SKM-1 treated with dmso at 0.1 percent for 144 hours (cell line): ENCODE results near the gene CENPA.
A peak's percentile ranks its signal among the peaks of the same experiment; 100 is the strongest.
"Not testable (repeated sequence)": the region's sequence is repeated elsewhere in the genome, so short reads cannot be mapped to it uniquely, and the experiment has no call there.

Experiments used
- DNase-seq: peaks from one replicate; lab custom pipeline; 2025; ENCODE audit not compliant: unreplicated experiment; lab: John Stamatoyannopoulos, UW

CENPA gene

GRCh38 chr2:26760991-26761390, 24.9 kb upstream of the CENPA start:
- DNase-seq, result not testable (repeated sequence)

DNA sequence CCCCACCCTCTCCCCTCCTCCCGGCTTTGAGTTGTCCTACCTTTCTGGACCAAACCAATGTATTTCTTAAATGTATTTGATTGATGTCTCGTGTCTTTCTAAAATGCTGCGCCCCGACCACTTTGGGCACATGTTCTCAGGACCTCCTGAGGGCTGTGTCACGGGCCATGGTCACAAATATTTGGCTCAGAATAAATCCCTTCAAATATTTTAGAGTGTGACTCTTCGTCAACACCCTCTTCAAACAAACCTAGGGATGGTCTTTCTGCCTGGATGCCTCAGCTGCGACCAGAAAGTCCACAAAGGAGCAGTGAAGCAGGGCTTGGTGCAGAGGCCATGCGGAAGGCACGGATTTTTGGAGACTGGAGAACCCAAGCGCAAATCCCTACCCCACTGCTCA, 22.8 kb upstream of the CENPA start:
- no peak for DNase-seq

GRCh38 chr2:26764078-26764887, 21.6 kb upstream of the CENPA start, which contains the start of gene SLC35F6:
TSS of gene SLC35F6 (plus strand) at chr2:26764284. CDS start at chr2:26764350, 66 bp downstream.
- peak; percentile 32 for DNase-seq

GRCh38 chr2:26764906-26765305, 20.9 kb upstream of the CENPA start:
- DNase-seq, result no peak

GRCh38 chr2:26765475-26766200, 20.2 kb upstream of the CENPA start:
- no peak for DNase-seq

GRCh38 chr2:26767129-26767528, 18.7 kb upstream of the CENPA start:
- DNase-seq, result no peak

DNA sequence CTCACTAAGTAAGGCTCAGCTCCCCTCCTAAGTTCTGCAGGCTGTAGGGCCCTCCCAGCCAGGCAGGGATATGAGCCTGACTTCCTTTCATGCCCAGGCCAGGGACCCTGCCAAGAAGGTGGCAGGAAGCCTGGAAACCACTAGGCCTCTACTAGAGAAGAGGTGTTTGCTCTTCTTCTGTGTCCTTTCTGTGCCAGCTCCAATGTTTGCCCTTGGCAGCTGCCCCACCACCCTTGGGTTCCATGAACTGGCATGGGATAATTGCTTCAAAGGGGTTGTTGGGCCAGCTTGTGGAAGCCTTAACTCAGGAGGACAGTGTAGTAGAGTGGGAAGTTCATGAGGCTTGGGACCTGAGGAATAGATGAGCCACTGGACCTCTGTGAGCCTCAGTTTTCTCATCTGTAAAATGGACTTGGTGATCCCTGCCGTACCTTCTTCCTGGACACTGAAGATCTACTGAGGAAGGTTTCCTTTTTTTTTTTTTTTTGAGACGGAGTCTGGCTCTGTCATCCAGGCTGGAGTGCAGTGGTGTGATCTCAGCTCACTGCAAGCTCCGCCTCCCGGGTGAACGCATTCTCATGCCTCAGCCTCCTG, 17.9 kb upstream of the CENPA start:
- DNase-seq, result no peak

DNA sequence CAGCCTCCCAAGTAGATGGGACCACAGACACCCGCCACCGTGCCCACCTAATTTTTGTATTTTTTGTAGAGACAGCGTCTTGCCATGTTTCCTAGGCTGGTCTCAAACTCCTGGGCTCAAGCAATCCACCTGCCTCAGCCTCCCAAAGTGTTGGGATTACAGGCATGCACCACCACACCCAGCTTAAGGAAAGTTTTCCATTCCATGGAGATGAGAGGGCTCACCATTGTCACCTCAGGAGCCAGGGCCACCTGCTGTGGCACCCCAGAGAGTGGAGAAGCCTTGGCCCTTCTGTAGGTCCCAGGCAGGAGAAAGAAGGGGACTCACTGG, 17.1 kb upstream of the CENPA start:
- no peak for DNase-seq

GRCh38 chr2:26769089-26769761, 16.6 kb upstream of the CENPA start:
- peak; percentile 97 for DNase-seq

- no peak for DNase-seq
Measured at GRCh38 chr2:26770986-26771586, 14.8 kb upstream of the CENPA start.

DNA sequence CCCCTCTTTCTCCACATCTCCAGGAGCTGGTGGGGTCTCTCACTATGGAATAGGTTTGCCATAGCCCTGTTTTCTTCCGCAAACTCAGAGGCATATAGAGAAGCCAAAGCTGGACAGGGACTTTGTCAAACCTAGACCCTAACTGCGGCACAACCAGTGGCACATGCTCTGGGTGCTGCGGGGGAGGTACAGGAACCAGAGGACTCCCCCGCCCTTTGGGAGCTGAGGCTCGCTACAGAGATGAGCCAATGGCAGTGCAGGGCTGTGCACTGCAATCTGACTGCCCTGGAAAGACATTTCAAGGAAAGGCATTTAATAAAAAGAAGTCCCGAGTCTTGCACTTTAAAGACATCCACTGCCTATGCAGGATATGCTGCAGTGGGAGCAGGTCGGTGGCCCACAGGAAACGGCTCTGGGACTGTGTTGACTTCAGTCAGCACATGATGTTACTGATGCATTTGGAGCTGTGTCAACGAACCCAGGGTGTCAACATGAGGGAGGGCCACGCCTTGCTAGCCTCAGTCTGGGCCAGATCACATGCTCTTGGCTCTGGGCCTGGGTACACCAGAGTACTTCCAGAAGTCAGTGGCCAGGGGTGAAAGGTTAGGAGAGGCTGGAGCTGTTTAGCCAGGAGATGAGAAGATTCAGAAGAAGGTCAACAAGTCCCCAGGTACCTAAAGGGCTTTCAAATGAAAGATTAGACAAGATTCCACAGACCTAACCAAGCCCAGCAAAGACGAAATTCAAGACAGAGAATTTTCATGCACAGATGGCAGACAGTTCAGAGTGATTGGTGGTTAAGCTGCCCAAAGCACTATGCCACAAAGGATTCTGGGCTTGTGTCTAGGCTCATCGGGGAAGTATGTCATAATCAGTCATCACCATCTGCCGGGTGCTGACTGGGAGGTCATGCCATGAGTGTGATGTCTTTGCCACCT, 13.5 kb upstream of the CENPA start:
- DNase-seq, result no peak

DNA sequence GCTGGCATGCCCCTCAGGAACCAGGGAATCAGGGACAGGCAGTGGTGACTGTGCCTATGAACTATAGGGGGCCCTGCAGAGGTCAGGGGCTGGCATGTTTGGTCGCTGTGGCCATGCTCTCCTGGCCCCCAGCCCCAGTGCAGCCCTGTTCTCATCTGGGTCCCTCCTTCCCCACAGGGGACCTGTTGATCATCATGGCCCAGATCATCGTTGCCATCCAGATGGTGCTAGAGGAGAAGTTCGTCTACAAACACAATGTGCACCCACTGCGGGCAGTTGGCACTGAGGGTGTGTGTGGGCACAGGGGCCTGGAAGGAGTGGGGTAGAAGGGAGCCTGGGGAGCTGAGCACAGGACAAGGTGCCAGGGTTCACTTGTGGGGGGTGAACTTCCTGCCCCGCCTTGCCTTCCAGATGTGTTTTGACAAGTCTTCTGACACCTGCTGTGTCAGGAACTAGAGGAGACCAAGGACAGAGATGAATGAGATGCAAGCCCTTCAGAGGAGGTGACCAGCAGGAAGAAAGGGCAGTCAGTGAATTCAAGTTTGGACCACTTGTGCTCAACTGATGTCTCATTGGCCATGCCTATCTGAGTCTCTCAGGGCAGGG, 9.6 kb upstream of the CENPA start:
- no peak for DNase-seq

DNA sequence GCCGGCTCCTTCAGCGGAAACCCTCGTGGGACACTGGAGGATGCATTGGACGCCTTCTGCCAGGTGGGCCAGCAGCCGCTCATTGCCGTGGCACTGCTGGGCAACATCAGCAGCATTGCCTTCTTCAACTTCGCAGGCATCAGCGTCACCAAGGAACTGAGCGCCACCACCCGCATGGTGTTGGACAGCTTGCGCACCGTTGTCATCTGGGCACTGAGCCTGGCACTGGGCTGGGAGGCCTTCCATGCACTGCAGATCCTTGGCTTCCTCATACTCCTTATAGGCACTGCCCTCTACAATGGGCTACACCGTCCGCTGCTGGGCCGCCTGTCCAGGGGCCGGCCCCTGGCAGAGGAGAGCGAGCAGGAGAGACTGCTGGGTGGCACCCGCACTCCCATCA, 7.8 kb upstream of the CENPA start:
- DNase-seq, result no peak

DNA sequence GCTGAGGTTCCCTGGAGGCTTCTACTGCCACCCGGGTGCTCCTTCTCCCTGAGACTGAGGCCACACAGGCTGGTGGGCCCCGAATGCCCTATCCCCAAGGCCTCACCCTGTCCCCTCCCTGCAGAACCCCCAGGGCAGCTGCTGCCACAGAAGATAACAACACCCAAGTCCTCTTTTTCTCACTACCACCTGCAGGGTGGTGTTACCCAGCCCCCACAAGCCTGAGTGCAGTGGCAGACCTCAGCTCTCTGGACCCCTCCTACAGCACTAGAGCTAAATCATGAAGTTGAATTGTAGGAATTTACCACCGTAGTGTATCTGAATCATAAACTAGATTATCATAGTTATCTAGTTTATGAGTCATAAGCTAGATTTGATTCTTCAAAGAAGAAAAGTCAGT, 7.3 kb upstream of the CENPA start:
- DNase-seq, result no peak

DNA sequence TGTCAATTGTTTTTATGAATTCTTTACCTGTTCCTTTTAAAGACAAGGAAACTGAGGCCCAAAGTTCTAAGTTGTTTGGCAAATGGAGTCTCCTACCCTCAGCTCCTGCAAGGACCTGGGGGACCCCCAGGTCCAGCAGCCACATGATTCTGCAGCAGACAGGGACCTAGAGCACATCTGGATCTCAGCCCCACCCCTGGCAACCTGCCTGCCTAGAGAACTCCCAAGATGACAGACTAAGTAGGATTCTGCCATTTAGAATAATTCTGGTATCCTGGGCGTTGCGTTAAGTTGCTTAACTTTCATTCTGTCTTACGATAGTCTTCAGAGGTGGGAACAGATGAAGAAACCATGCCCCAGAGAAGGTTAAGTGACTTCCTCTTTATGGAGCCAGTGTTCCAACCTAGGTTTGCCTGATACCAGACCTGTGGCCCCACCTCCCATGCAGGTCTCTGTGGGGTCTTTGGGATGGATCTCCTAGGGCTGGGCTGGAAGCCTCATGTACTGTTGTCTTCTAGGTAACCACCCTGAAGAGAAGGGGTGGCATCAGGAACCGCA, 5.6 kb upstream of the CENPA start:
- DNase-seq, result peak; percentile 77

GRCh38 chr2:26782876-26783704, 2.8 kb upstream of the CENPA start:
- no peak for DNase-seq

DNA sequence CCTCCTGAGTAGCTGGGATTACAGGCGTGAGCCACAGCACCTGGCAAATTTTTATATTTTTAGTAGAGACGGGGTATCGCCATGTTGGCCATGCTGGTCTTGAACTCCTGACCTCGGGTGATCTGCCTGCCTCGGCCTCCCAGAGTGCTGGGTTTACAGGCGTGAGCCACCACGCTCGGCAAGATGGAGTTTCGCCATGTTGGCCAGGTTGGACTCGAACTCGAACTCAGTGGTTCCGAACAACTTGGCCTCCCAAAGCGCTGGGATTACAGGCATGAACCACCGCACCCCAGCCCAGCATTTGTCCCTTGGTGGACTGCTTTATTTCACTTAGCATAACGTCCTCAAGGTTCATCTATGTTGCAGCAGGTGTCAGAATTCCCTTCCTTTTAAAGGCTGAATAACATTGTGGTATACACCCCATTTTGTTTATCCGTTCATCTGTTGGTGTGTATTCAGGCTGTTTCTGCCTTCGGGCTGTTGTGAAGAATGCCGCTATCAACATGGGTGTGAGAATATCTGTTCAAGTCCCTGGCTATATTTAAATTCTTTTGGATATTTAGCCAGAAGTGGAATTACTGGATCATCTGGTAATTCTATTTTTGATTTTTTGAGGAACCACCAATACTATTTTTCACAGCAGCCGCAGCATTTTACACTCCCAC, 1.2 kb upstream of the CENPA start:
- DNase-seq, result no peak
